GM23338 (cell line): ENCODE data around the gene CD80. TPM values are rescaled to one million over a fixed set of nuclear protein-coding genes. Genes with fewer than 3 reads are reported as not detected.

Source experiments
- ATAC-seq: fragments of 200-7000 bp; cut with Tn5 transposase; 3 replicates; pipeline ENCODE4 v1.9.1; 2020
- DNase-seq: peaks from one replicate; pipeline ENCODE4 v3.0.0-alpha.2; 2015; ENCODE audit warnings: low spot score
- H2AFZ ChIP-seq: fragments of 200-600 bp; sonication (generic); 2 replicates; pipeline ENCODE4 v1.8.0; 2016; ENCODE audit warnings: antibody characterized with exemption, mild to moderate bottlenecking, moderate library complexity
- H3F3A ChIP-seq: fragments of 200-600 bp; sonication (generic); replicated peaks from 2 replicates; pipeline ENCODE4 v1.8.0; 2017; ENCODE audit warnings: antibody characterized with exemption, mixed run types, low read depth
- H3K27ac ChIP-seq: fragments of 200-600 bp; sonication (generic); 2 replicates; pipeline ENCODE4 v1.6.1; 2016; ENCODE audit warnings: low read depth
- H3K27me3 ChIP-seq: fragments of 200-600 bp; sonication (generic); 2 replicates; pipeline ENCODE4 v1.8.0; 2016; ENCODE audit warnings: mild to moderate bottlenecking, mixed run types, moderate library complexity; ENCODE audit not compliant: insufficient read depth
- H3K36me3 ChIP-seq: fragments of 200-600 bp; sonication (generic); 2 replicates; pipeline ENCODE4 v1.8.0; 2016; ENCODE audit warnings: mild to moderate bottlenecking; ENCODE audit not compliant: insufficient read depth
- H3K4me1 ChIP-seq: fragments of 200-600 bp; sonication (generic); 2 replicates; pipeline ENCODE4 v1.8.0; 2016; ENCODE audit warnings: mild to moderate bottlenecking, moderate library complexity; ENCODE audit not compliant: insufficient read depth
- H3K4me2 ChIP-seq: fragments of 200-600 bp; sonication (generic); 2 replicates; pipeline ENCODE4 v1.7.1; 2017; ENCODE audit warnings: mixed run types
- H3K4me3 ChIP-seq: fragments of 200-600 bp; sonication (generic); 2 replicates; pipeline ENCODE4 v1.6.1; 2016; ENCODE audit warnings: mixed run types
- H3K79me2 ChIP-seq: fragments of 200-600 bp; sonication (generic); replicated peaks from 2 replicates; pipeline ENCODE4 v1.8.0; 2017; ENCODE audit warnings: mild to moderate bottlenecking; ENCODE audit not compliant: insufficient read depth
- H3K9me2 ChIP-seq: fragments of 200-600 bp; sonication (generic); 2 replicates; pipeline ENCODE4 v1.8.0; 2017; ENCODE audit not compliant: insufficient read depth
- H4K20me1 ChIP-seq: fragments of 200-600 bp; sonication (generic); replicated peaks from 2 replicates; pipeline ENCODE4 v1.8.0; 2017; ENCODE audit warnings: mild to moderate bottlenecking; ENCODE audit not compliant: insufficient read depth
- H3K27ac Mint-ChIP-seq: 2 replicates; pipeline ENCODE4 v1.8.0; 2020; ENCODE audit warnings: inconsistent platforms, mild to moderate bottlenecking, moderate library complexity, mixed read lengths
- H3K27me3 Mint-ChIP-seq: 3 replicates; pipeline ENCODE4 v1.8.0; 2022; ENCODE audit warnings: low read depth, mild to moderate bottlenecking, moderate library complexity, mixed read lengths, inconsistent platforms; ENCODE audit not compliant: insufficient read depth, poor library complexity
- H3K36me3 Mint-ChIP-seq: 3 replicates; pipeline ENCODE4 v1.8.0; 2021; ENCODE audit warnings: low read depth, mild to moderate bottlenecking, inconsistent platforms, moderate library complexity, mixed read lengths
- H3K4me1 Mint-ChIP-seq: 3 replicates; pipeline ENCODE4 v1.8.0; 2020; ENCODE audit warnings: mild to moderate bottlenecking, inconsistent platforms, mixed read lengths
- H3K4me3 Mint-ChIP-seq: 3 replicates; pipeline ENCODE4 v1.8.0; 2021; ENCODE audit warnings: moderate library complexity, mild to moderate bottlenecking, inconsistent platforms, mixed read lengths
- H3K9me3 Mint-ChIP-seq: 3 replicates; pipeline ENCODE4 v1.8.0; 2020; ENCODE audit warnings: moderate library complexity, mild to moderate bottlenecking, inconsistent platforms, mixed read lengths
- CTCF ChIP-seq, 2 experiments: fragments of 200-600 bp in 1 of 2; sonication (generic) in 1 of 2; conservative IDR thresholded peaks; 2 replicates each; pipeline versions ENCODE4 v1.5.1 to v1.6.1; 2016 to 2017; ENCODE audit warnings: antibody characterized with exemption in 2 of 2, low read depth in 2 of 2, mild to moderate bottlenecking in 2 of 2, moderate library complexity in 1 of 2
- ETS1 ChIP-seq: IDR thresholded peaks from 2 replicates; pipeline ENCODE4 v1.6.1; 2016; ENCODE audit warnings: antibody characterized with exemption
- EZH2 ChIP-seq: fragments of 200-600 bp; sonication (generic); IDR thresholded peaks from one replicate; pipeline ENCODE4 v1.8.0; 2017; ENCODE audit warnings: antibody characterized with exemption, mild to moderate bottlenecking, low read depth; ENCODE audit not compliant: unreplicated experiment
- EZH2phosphoT487 ChIP-seq: fragments of 200-600 bp; sonication (generic); IDR thresholded peaks from one replicate; pipeline ENCODE4 v1.8.1; 2018; ENCODE audit warnings: antibody characterized with exemption; ENCODE audit not compliant: unreplicated experiment
- JUNB ChIP-seq: IDR thresholded peaks from one replicate; pipeline ENCODE4 v1.6.1; 2016; ENCODE audit warnings: antibody characterized with exemption; ENCODE audit not compliant: unreplicated experiment
- NANOG ChIP-seq: IDR thresholded peaks from 2 replicates; pipeline ENCODE4 v1.6.1; 2016; ENCODE audit warnings: antibody characterized with exemption, borderline replicate concordance
- REST ChIP-seq: IDR thresholded peaks from one replicate; pipeline ENCODE4 v1.6.1; 2018; ENCODE audit warnings: antibody characterized with exemption; ENCODE audit not compliant: unreplicated experiment
- STAT1 ChIP-seq: IDR thresholded peaks from one replicate; pipeline ENCODE4 v1.6.1; 2016; ENCODE audit warnings: antibody characterized with exemption; ENCODE audit not compliant: unreplicated experiment
- ZNF331 ChIP-seq: fragments of 250-450 bp; sonication (Bioruptor Pico); IDR thresholded peaks from 2 replicates; pipeline ENCODE4 v1.5.0; 2020; ENCODE audit warnings: low read depth, mild to moderate bottlenecking, moderate library complexity
- ZNF462 ChIP-seq: fragments of 250-450 bp; sonication (Bioruptor Pico); IDR thresholded peaks from 2 replicates; pipeline ENCODE4 v1.5.0; 2020; ENCODE audit warnings: mild to moderate bottlenecking, moderate library complexity
- polyA plus RNA-seq: library from polyadenylated mRNA; unstranded; fragments of >200 nt; fragmentation: Nextera tagmentation; extraction: Ambion mirVana; gene quantifications from 2 replicates; pipeline ENCODE4 v1.2.1, GENCODE V29; 2016
- total RNA-seq: library from RNA; depleted of rRNA; stranded (reverse); fragments of >200 nt; shearing (Covaris generic); gene quantifications from 2 replicates; pipeline ENCODE4 v1.2.3, GENCODE V29; 2014

Gene CD80
- total and polyA plus RNA-seq, 2 experiments from 2014 or later, result not detected

GRCh38 chr3:119599558-119600174 is 40.3 kb upstream of the CD80 start (continued):
- TF ChIP-seq REST (no peak), EZH2 (no peak), ETS1 (no peak), JUNB (no peak), NANOG (no peak), ZNF331 (CRISPR knock-in tag) (no peak), CTCF (conservative IDR thresholded peaks at IDR 0.05; ENCODE audit: low read depth in 2 of 2) (no peak)

GRCh38 chr3:119598410-119599098 is 39.1 kb upstream of the CD80 start:
- H2AFZ ChIP-seq, result no peak overlapping the region
- Mint-ChIP-seq H3K36me3 (no peaks in the 10 kb centered on the region), H3K9me3 (no peaks in the 10 kb centered on the region), H3K27ac (no peak overlapping the region), H3K27me3 (peaks cover 3% of the 10 kb centered on the region), H3K4me1 (peaks cover 12% of the 10 kb centered on the region), H3K4me3 (no peak overlapping the region)
- H3K27ac ChIP-seq, result no peak overlapping the region
- ATAC-seq, result no peak
- H3K79me2 ChIP-seq, result no peaks in the 10 kb centered on the region
- H3F3A ChIP-seq, result no peaks in the 10 kb centered on the region
- H3K27me3 ChIP-seq, result no peaks in the 10 kb centered on the region
- H3K4me2 ChIP-seq, result no peak overlapping the region
- no peak overlapping the region for H3K4me3 ChIP-seq
- peaks cover 3% of the 10 kb centered on the region; the same call in 1 of the 2 replicates for H3K4me1 ChIP-seq
- no peaks in the 10 kb centered on the region for H3K36me3 ChIP-seq
- no peaks in the 10 kb centered on the region for H4K20me1 ChIP-seq
- no peak for DNase-seq
- H3K9me2 ChIP-seq, result no peaks in the 10 kb centered on the region
- TF ChIP-seq EZH2phosphoT487 (no peak), EZH2 (no peak), STAT1 (no peak), ZNF462 (CRISPR knock-in tag) (no peak)
